ENCODE results near the gene HCN4. TPM values are rescaled to one million over a fixed set of nuclear protein-coding genes. Genes with fewer than 3 reads are reported as not detected.

The HCN4 gene
- total RNA-seq, 3 donors from 2014 or later, result 0.14 to 0.23 (median 0.19) TPM

DNA sequence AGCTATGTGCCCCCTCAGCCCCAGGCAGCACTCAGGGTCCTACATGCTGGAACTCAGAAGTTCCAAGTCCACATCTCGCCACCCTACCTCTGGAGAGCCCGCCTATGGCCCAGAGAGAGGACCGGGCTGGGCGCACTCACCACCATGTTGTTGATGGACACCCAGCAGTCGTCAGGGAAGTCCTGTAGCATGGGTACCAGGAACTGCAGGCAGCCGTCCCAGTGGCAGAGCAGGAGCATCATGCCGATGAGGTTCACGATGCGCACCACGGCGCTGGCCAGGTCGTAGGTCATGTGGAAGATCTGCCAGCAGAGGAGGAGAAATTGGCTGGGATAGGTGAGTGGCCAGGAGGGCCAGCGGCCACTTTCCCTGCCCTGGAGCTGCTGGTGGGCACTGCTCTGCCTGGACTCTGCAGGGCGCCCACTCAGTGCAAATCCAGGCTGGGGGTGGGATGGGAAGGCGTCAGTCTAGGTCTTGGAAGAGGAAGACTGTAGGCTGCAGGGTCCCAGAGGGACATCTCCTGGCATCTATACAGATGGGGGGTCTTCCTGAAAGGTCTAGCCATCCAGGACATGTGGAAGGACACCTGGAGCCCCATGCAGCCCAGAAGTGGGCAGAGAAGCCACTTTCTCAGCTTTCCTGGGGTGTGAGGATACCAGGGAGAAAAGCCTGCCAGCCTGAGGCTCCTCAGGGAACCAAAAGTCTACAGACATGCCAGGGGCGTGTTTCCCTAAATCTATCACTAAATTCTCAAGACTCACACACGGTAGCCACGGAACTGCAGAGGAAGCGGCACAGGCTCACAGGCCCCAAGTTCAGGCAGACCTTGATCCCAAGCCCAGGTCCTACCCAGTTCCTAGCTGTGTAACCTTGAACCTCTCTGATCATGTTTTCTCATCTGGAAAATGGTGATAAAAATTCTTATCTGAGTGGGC lies 36.5 kb downstream of the HCN4 start:
- H3K4me3 ChIP-seq, result no peak overlapping the region
- intact Hi-C loops (cut with DNase I, micrococcal nuclease), result no loop called here
- ATAC-seq (no peak), DNase-seq (no peak)
- no peaks in the 10 kb centered on the region for H3K36me3 ChIP-seq (ENCODE audit: low read depth)
- H3K9me3 ChIP-seq, result no peaks in the 10 kb centered on the region
- no peaks in the 10 kb centered on the region for H3K4me1 ChIP-seq (ENCODE audit: low read depth)
- TF ChIP-seq, protein P1, sequence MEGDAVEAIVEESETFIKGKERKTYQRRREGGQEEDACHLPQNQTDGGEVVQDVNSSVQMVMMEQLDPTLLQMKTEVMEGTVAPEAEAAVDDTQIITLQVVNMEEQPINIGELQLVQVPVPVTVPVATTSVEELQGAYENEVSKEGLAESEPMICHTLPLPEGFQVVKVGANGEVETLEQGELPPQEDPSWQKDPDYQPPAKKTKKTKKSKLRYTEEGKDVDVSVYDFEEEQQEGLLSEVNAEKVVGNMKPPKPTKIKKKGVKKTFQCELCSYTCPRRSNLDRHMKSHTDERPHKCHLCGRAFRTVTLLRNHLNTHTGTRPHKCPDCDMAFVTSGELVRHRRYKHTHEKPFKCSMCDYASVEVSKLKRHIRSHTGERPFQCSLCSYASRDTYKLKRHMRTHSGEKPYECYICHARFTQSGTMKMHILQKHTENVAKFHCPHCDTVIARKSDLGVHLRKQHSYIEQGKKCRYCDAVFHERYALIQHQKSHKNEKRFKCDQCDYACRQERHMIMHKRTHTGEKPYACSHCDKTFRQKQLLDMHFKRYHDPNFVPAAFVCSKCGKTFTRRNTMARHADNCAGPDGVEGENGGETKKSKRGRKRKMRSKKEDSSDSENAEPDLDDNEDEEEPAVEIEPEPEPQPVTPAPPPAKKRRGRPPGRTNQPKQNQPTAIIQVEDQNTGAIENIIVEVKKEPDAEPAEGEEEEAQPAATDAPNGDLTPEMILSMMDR (IDR thresholded peaks at IDR 0.05), result no peak

DNA sequence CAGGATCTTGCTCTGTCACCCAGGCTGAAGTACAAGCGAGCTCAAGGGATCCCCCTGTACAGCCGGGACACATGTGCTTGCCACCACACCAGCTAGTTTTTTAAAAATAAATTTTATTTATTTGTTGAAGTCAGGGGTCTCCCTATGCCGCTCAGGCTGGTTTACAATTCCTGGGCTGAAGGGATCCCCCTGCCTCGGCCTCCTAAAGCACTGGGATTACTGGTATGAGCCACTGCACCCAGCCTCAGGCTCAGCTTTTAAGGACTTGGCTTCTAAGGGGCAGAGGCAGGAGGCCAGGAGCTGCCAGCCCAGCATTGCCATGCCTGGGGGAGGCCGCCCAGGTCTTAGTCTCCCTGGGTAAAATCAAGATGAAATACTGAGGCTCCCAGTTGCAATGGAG lies 37.3 kb downstream of the HCN4 start:
- DNase-seq (no peak), ATAC-seq (no peak)

DNA sequence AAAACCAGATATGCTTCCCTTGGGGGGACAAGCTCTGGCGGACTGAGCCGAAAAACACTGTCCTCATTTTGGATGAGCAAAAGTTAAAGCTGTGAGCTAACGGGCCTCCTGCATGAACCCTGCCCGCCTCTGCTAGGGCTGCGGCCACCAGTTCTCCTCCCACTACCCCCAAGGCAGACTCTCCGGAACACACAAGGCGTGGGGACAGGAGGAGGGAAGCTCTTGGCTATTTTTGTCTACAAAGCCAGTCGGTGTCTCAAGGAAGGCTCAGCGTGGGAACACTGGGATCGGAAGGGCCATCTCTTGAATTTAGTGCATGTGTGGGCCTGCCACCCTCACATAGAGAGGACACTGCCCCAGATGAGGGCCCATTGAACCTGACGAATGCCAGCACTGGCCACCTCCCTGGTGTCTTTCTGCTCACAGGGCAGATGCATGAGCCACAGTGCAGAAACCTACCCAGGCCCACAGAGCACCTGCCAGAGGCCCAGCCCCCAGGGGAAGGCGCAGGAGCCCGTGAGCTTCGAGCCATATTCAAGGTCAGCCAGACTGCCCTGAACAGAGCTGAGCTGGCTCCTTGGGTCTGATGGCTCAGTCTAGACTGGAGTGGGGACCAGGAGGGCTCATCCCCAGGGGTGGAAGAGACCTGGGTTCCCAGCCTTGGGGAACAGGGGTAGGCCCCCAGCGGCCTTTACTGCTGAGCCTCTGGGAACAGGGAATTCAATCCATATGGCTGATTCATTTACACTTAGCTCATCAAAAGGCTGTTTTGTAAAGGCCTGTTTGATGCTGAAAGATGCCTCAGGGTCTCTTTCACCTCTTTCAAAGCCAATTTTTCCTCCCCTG lies 38.3 kb downstream of the HCN4 start:
- Histone ChIP-seq H3K4me3 (no peak overlapping the region), H3K4me1 (ENCODE audit: low read depth) (no peaks in the 10 kb centered on the region), H3K36me3 (ENCODE audit: low read depth) (no peaks in the 10 kb centered on the region), H3K9me3 (no peaks in the 10 kb centered on the region)
- TF ChIP-seq, protein P1 (IDR thresholded peaks at IDR 0.05), result no peak
- DNase-seq (no peak), ATAC-seq (no peak)
- intact Hi-C loops (cut with DNase I, micrococcal nuclease), result no loop called here

More for the DNA sequence above, 37.3 kb downstream of the HCN4 start:
- Histone ChIP-seq H3K4me1 (ENCODE audit: low read depth) (no peaks in the 10 kb centered on the region), H3K9me3 (no peaks in the 10 kb centered on the region), H3K4me3 (no peak overlapping the region), H3K36me3 (ENCODE audit: low read depth) (no peaks in the 10 kb centered on the region)
- TF ChIP-seq, protein P1 (IDR thresholded peaks at IDR 0.05), result no peak
- intact Hi-C loops (cut with DNase I, micrococcal nuclease), result no loop called here

DNA sequence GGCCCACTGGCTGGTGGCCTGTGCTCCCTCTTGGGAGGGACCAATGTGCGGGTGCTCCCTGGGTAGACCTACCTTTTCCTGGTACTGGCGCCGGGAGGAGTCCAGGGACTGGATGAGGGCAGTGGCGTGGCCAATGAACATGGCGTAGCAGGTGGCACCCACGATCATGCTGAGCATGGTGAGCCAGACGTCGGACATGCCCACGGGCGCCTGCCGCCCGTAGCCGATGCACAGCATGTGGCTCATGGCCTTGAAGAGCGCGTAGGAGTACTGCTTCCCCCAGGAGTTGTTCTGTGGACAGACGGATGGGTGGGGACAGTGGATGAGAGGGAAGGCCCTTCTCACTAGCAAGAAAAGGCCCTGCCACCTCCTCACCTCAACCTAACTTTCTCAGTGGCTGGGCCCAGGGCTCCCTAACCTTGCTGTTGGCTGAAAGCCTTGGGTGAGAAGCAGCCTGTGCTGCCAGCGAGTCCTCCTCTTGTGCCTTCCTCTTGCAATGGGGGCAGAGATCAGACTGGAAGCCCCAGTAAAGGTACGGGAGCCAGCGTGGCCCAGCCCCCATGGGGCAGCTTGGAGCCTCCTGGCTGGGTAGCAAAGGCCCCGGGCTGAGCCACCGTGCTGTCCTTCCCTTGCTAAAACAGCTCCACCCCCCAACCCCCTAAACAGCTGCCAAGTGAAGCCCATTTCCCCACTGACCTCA lies 39.1 kb downstream of the HCN4 start:
- intact Hi-C loops (cut with DNase I, micrococcal nuclease), result no loop called here
- H3K4me1 ChIP-seq (ENCODE audit: low read depth), result no peaks in the 10 kb centered on the region
- H3K36me3 ChIP-seq (ENCODE audit: low read depth), result no peaks in the 10 kb centered on the region
- ATAC-seq (no peak), DNase-seq (no peak)
- H3K9me3 ChIP-seq, result no peaks in the 10 kb centered on the region
- H3K4me3 ChIP-seq, result no peak overlapping the region
- TF ChIP-seq, protein P1 (IDR thresholded peaks at IDR 0.05), result no peak

DNA sequence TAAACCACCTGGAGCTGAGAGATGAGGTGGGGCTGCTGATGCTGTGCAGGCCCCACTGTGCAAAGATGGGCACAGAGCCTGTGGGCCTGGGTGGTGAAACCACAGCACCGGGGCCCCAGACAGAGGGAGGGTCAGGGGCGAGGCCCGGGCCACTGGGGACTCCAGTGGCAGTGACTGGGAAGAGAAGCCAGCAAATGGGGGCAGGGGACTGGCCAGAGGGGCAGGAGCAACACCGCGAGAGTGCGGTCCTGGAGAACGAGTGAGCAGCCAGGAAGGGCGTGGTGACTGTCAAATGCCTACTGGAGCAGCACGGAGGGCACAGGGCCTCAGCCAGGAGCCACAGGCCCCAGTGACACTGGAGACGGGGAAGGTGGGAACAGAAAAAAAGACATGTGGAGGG lies 39.8 kb downstream of the HCN4 start:
- DNase-seq (no peak), ATAC-seq (no peak)
- intact Hi-C loops (cut with DNase I, micrococcal nuclease), result no loop called here
- no peaks in the 10 kb centered on the region for H3K9me3 ChIP-seq
- H3K4me3 ChIP-seq, result no peak overlapping the region
- H3K4me1 ChIP-seq (ENCODE audit: low read depth), result no peaks in the 10 kb centered on the region
- H3K36me3 ChIP-seq (ENCODE audit: low read depth), result no peaks in the 10 kb centered on the region
- TF ChIP-seq, protein P1 (IDR thresholded peaks at IDR 0.05), result no peak

Measured in mucosa of descending colon (tissue), 3 donors.